GM23338 (cell line): Measurements from ENCODE around the gene DCAF4. TPM values are rescaled to one million over a fixed set of nuclear protein-coding genes. Genes with fewer than 3 reads are reported as not detected.

ENCODE experiments used
- ATAC-seq: fragments of 200-7000 bp; cut with Tn5 transposase; 3 replicates; pipeline ENCODE4 v1.9.1; 2020
- DNase-seq: peaks from one replicate; pipeline ENCODE4 v3.0.0-alpha.2; 2015; ENCODE audit warnings: low spot score
- H2AFZ ChIP-seq: fragments of 200-600 bp; sonication (generic); 2 replicates; pipeline ENCODE4 v1.8.0; 2016; ENCODE audit warnings: antibody characterized with exemption, mild to moderate bottlenecking, moderate library complexity
- H3F3A ChIP-seq: fragments of 200-600 bp; sonication (generic); replicated peaks from 2 replicates; pipeline ENCODE4 v1.8.0; 2017; ENCODE audit warnings: antibody characterized with exemption, mixed run types, low read depth
- H3K27ac ChIP-seq: fragments of 200-600 bp; sonication (generic); 2 replicates; pipeline ENCODE4 v1.6.1; 2016; ENCODE audit warnings: low read depth
- H3K27me3 ChIP-seq: fragments of 200-600 bp; sonication (generic); 2 replicates; pipeline ENCODE4 v1.8.0; 2016; ENCODE audit warnings: mild to moderate bottlenecking, mixed run types, moderate library complexity; ENCODE audit not compliant: insufficient read depth
- H3K36me3 ChIP-seq: fragments of 200-600 bp; sonication (generic); 2 replicates; pipeline ENCODE4 v1.8.0; 2016; ENCODE audit warnings: mild to moderate bottlenecking; ENCODE audit not compliant: insufficient read depth
- H3K4me1 ChIP-seq: fragments of 200-600 bp; sonication (generic); 2 replicates; pipeline ENCODE4 v1.8.0; 2016; ENCODE audit warnings: mild to moderate bottlenecking, moderate library complexity; ENCODE audit not compliant: insufficient read depth
- H3K4me2 ChIP-seq: fragments of 200-600 bp; sonication (generic); 2 replicates; pipeline ENCODE4 v1.7.1; 2017; ENCODE audit warnings: mixed run types
- H3K4me3 ChIP-seq: fragments of 200-600 bp; sonication (generic); 2 replicates; pipeline ENCODE4 v1.6.1; 2016; ENCODE audit warnings: mixed run types
- H3K79me2 ChIP-seq: fragments of 200-600 bp; sonication (generic); replicated peaks from 2 replicates; pipeline ENCODE4 v1.8.0; 2017; ENCODE audit warnings: mild to moderate bottlenecking; ENCODE audit not compliant: insufficient read depth
- H3K9me2 ChIP-seq: fragments of 200-600 bp; sonication (generic); 2 replicates; pipeline ENCODE4 v1.8.0; 2017; ENCODE audit not compliant: insufficient read depth
- H4K20me1 ChIP-seq: fragments of 200-600 bp; sonication (generic); replicated peaks from 2 replicates; pipeline ENCODE4 v1.8.0; 2017; ENCODE audit warnings: mild to moderate bottlenecking; ENCODE audit not compliant: insufficient read depth
- H3K27ac Mint-ChIP-seq: 2 replicates; pipeline ENCODE4 v1.8.0; 2020; ENCODE audit warnings: inconsistent platforms, mild to moderate bottlenecking, moderate library complexity, mixed read lengths
- H3K27me3 Mint-ChIP-seq: 3 replicates; pipeline ENCODE4 v1.8.0; 2022; ENCODE audit warnings: low read depth, mild to moderate bottlenecking, moderate library complexity, mixed read lengths, inconsistent platforms; ENCODE audit not compliant: insufficient read depth, poor library complexity
- H3K36me3 Mint-ChIP-seq: 3 replicates; pipeline ENCODE4 v1.8.0; 2021; ENCODE audit warnings: low read depth, mild to moderate bottlenecking, inconsistent platforms, moderate library complexity, mixed read lengths
- H3K4me1 Mint-ChIP-seq: 3 replicates; pipeline ENCODE4 v1.8.0; 2020; ENCODE audit warnings: mild to moderate bottlenecking, inconsistent platforms, mixed read lengths
- H3K4me3 Mint-ChIP-seq: 3 replicates; pipeline ENCODE4 v1.8.0; 2021; ENCODE audit warnings: moderate library complexity, mild to moderate bottlenecking, inconsistent platforms, mixed read lengths
- H3K9me3 Mint-ChIP-seq: 3 replicates; pipeline ENCODE4 v1.8.0; 2020; ENCODE audit warnings: moderate library complexity, mild to moderate bottlenecking, inconsistent platforms, mixed read lengths
- JUNB ChIP-seq: IDR thresholded peaks from one replicate; pipeline ENCODE4 v1.6.1; 2016; ENCODE audit warnings: antibody characterized with exemption; ENCODE audit not compliant: unreplicated experiment
- NANOG ChIP-seq: IDR thresholded peaks from 2 replicates; pipeline ENCODE4 v1.6.1; 2016; ENCODE audit warnings: antibody characterized with exemption, borderline replicate concordance
- STAT1 ChIP-seq: IDR thresholded peaks from one replicate; pipeline ENCODE4 v1.6.1; 2016; ENCODE audit warnings: antibody characterized with exemption; ENCODE audit not compliant: unreplicated experiment
- ZNF331 ChIP-seq: fragments of 250-450 bp; sonication (Bioruptor Pico); IDR thresholded peaks from 2 replicates; pipeline ENCODE4 v1.5.0; 2020; ENCODE audit warnings: low read depth, mild to moderate bottlenecking, moderate library complexity
- polyA plus RNA-seq: library from polyadenylated mRNA; unstranded; fragments of >200 nt; fragmentation: Nextera tagmentation; extraction: Ambion mirVana; gene quantifications from 2 replicates; pipeline ENCODE4 v1.2.1, GENCODE V29; 2016
- total RNA-seq: library from RNA; depleted of rRNA; stranded (reverse); fragments of >200 nt; shearing (Covaris generic); gene quantifications from 2 replicates; pipeline ENCODE4 v1.2.3, GENCODE V29; 2014
- TF ChIP-seq, protein P1 (sequence below), 2 experiments: fragments of 200-600 bp in 1 of 2; sonication (generic) in 1 of 2; conservative IDR thresholded peaks; 2 replicates each; pipeline versions ENCODE4 v1.5.1 to v1.6.1; 2016 to 2017; ENCODE audit warnings: antibody characterized with exemption in 2 of 2, low read depth in 2 of 2, mild to moderate bottlenecking in 2 of 2, moderate library complexity in 1 of 2
- TF ChIP-seq, protein P2 (sequence below): IDR thresholded peaks from one replicate; pipeline ENCODE4 v1.6.1; 2018; ENCODE audit warnings: antibody characterized with exemption; ENCODE audit not compliant: unreplicated experiment
- TF ChIP-seq, protein P3 (sequence below): IDR thresholded peaks from 2 replicates; pipeline ENCODE4 v1.6.1; 2016; ENCODE audit warnings: antibody characterized with exemption

DCAF4 gene
- total and polyA plus RNA-seq, 2 experiments from 2014 or later = 17.5 to 39.3 TPM

DNA sequence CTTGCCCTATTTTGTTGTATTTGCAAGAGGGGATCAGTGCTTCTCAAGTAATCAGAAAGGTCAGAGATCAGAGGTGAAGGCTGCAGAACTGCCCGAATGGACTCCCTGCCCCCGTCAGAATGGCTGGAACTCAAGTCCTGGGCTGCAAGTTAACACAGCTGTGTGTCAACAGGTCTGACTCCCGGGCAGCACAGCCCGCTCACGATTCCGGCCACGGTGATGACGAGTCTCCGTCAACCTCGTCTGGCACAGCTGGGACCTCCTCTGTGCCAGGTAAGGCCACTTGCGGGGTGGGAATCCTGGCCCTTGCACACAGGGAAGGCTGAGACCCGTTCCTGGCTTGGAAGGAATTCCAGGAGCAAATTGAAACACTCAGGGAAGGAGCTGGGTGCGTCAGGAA lies 13.4 kb downstream of the DCAF4 start (continued):
- no peak for TF ChIP-seq NANOG
- TF ChIP-seq, protein P1, sequence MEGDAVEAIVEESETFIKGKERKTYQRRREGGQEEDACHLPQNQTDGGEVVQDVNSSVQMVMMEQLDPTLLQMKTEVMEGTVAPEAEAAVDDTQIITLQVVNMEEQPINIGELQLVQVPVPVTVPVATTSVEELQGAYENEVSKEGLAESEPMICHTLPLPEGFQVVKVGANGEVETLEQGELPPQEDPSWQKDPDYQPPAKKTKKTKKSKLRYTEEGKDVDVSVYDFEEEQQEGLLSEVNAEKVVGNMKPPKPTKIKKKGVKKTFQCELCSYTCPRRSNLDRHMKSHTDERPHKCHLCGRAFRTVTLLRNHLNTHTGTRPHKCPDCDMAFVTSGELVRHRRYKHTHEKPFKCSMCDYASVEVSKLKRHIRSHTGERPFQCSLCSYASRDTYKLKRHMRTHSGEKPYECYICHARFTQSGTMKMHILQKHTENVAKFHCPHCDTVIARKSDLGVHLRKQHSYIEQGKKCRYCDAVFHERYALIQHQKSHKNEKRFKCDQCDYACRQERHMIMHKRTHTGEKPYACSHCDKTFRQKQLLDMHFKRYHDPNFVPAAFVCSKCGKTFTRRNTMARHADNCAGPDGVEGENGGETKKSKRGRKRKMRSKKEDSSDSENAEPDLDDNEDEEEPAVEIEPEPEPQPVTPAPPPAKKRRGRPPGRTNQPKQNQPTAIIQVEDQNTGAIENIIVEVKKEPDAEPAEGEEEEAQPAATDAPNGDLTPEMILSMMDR (conservative IDR thresholded peaks at IDR 0.05; ENCODE audit: low read depth in 2 of 2) = no peak
- TF ChIP-seq ZNF331 (CRISPR knock-in tag) = no peak
- TF ChIP-seq STAT1 = no peak
- TF ChIP-seq JUNB = no peak

DNA sequence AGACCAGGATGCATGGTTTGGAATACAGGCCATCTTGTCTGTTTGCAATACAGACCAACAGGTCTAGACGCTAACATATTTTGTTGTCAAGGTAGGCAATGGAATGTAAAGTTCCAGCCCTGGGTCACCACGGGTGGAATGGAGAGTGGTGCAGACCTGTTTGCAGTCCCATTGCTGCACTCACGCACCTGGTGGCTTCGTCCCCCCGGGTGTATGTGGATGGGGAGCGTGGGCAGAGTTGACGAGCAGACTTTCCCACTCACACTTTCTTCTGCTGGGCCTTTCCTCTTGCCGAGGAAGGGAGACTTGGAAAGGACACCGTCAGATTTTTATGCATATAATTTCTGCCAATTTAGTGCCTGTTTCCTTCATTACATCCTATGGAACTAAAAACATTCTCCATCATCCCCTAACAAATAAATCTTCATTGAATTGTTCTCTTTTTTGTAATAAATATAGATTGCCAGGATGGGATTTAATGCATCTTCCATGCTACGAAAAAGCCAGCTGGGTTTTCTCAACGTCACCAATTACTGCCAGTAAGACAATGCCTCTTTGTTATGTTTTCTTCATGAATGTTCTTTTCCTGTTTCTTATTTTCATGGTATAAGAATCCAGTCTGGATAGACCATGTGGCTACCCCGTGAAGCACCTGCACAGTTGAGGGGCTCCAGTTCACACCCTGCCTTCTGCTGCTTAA lies 15.2 kb downstream of the DCAF4 start:
- Histone ChIP-seq H3K27ac (no peak overlapping the region), H4K20me1 (no peaks in the 10 kb centered on the region), H3F3A (no peaks in the 10 kb centered on the region), H3K27me3 (no peaks in the 10 kb centered on the region), H2AFZ (no peak overlapping the region), H3K79me2 (peaks cover 5% of the 10 kb centered on the region; the same call in 1 of the 2 replicates), H3K4me1 (no peaks in the 10 kb centered on the region; the same call in 1 of the 2 replicates), H3K36me3 (peaks cover 12% of the 10 kb centered on the region; the same call in 1 of the 2 replicates), H3K9me2 (no peaks in the 10 kb centered on the region), H3K4me3 (no peak overlapping the region), H3K4me2 (no peak overlapping the region)
- Mint-ChIP-seq H3K27me3 (no peaks in the 10 kb centered on the region), H3K4me3 (no peak overlapping the region), H3K4me1 (peaks cover 6% of the 10 kb centered on the region; the same call in 2 of the 3 replicates), H3K27ac (no peak overlapping the region; the same call in 1 of the 2 replicates), H3K36me3 (peaks cover 30% of the 10 kb centered on the region), H3K9me3 (no peaks in the 10 kb centered on the region)
- DNase-seq = no peak
- ATAC-seq = no peak
- TF ChIP-seq, protein P2, sequence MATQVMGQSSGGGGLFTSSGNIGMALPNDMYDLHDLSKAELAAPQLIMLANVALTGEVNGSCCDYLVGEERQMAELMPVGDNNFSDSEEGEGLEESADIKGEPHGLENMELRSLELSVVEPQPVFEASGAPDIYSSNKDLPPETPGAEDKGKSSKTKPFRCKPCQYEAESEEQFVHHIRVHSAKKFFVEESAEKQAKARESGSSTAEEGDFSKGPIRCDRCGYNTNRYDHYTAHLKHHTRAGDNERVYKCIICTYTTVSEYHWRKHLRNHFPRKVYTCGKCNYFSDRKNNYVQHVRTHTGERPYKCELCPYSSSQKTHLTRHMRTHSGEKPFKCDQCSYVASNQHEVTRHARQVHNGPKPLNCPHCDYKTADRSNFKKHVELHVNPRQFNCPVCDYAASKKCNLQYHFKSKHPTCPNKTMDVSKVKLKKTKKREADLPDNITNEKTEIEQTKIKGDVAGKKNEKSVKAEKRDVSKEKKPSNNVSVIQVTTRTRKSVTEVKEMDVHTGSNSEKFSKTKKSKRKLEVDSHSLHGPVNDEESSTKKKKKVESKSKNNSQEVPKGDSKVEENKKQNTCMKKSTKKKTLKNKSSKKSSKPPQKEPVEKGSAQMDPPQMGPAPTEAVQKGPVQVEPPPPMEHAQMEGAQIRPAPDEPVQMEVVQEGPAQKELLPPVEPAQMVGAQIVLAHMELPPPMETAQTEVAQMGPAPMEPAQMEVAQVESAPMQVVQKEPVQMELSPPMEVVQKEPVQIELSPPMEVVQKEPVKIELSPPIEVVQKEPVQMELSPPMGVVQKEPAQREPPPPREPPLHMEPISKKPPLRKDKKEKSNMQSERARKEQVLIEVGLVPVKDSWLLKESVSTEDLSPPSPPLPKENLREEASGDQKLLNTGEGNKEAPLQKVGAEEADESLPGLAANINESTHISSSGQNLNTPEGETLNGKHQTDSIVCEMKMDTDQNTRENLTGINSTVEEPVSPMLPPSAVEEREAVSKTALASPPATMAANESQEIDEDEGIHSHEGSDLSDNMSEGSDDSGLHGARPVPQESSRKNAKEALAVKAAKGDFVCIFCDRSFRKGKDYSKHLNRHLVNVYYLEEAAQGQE = no peak
- TF ChIP-seq, protein P3, sequence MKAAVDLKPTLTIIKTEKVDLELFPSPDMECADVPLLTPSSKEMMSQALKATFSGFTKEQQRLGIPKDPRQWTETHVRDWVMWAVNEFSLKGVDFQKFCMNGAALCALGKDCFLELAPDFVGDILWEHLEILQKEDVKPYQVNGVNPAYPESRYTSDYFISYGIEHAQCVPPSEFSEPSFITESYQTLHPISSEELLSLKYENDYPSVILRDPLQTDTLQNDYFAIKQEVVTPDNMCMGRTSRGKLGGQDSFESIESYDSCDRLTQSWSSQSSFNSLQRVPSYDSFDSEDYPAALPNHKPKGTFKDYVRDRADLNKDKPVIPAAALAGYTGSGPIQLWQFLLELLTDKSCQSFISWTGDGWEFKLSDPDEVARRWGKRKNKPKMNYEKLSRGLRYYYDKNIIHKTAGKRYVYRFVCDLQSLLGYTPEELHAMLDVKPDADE = no peak
